BJ (cell line): ENCODE data around the gene NAV2. TPM values are rescaled to one million over a fixed set of nuclear protein-coding genes. Genes with fewer than 3 reads are reported as not detected.

Source experiments
- CTCF ChIA-PET: fragments of 350-600 bp; formaldehyde crosslinking; extraction: SDS; loops from one replicate; lab custom pipeline; 2021; ENCODE audit warnings: antibody characterized with exemption, inconsistent platforms; lab: Yijun Ruan, JAX
- POLR2A ChIA-PET: fragments of 300-600 bp; sonication (Branson Sonifier 250); formaldehyde crosslinking; extraction: SDS; loops from one replicate; lab custom pipeline; 2021; ENCODE audit warnings: antibody characterized with exemption; lab: Charles Lee
- DNase-seq: peaks from one replicate; pipeline ENCODE4 v3.0.0-alpha.2; 2011; ENCODE audit warnings: low read depth
- H3K27me3 ChIP-seq: 2 replicates; pipeline ENCODE4 v1.6.0; 2011; ENCODE audit warnings: low read length; ENCODE audit not compliant: control insufficient read depth, insufficient read depth
- H3K36me3 ChIP-seq: 2 replicates; pipeline ENCODE4 v1.5.1; 2011; ENCODE audit warnings: low read length; ENCODE audit not compliant: control insufficient read depth, insufficient read depth
- H3K4me3 ChIP-seq: 2 replicates; pipeline ENCODE4 v1.5.1; 2011; ENCODE audit warnings: low read depth, mild to moderate bottlenecking, control low read depth, low read length
- CTCF ChIP-seq: IDR thresholded peaks from 2 replicates; pipeline ENCODE4 v1.5.1; 2011; ENCODE audit warnings: low read depth, mild to moderate bottlenecking, control low read depth, inconsistent platforms, low read length, moderate library complexity; ENCODE audit not compliant: insufficient read depth
- polyA plus RNA-seq: library from polyadenylated mRNA; depleted of rRNA; stranded (reverse); fragments of >200 nt; gene quantifications from 2 replicates; pipeline ENCODE4 v1.2.3, GENCODE V29; 2011

NAV2 gene
- polyA plus RNA-seq, 1 experiment, result 6.1 TPM

- Histone ChIP-seq H3K36me3 (no peaks in the 10 kb centered on the region), H3K27me3 (peaks cover 80% of the 10 kb centered on the region), H3K4me3 (no peak overlapping the region)
- TF ChIP-seq CTCF, result no peak
- DNase-seq, result no peak
- CTCF ChIA-PET, result no interaction called here
- POLR2A ChIA-PET, result no interaction called here
These were observed 447.1 kb downstream of the NAV2 start for GRCh38 chr11:20159466-20160381.

DNA sequence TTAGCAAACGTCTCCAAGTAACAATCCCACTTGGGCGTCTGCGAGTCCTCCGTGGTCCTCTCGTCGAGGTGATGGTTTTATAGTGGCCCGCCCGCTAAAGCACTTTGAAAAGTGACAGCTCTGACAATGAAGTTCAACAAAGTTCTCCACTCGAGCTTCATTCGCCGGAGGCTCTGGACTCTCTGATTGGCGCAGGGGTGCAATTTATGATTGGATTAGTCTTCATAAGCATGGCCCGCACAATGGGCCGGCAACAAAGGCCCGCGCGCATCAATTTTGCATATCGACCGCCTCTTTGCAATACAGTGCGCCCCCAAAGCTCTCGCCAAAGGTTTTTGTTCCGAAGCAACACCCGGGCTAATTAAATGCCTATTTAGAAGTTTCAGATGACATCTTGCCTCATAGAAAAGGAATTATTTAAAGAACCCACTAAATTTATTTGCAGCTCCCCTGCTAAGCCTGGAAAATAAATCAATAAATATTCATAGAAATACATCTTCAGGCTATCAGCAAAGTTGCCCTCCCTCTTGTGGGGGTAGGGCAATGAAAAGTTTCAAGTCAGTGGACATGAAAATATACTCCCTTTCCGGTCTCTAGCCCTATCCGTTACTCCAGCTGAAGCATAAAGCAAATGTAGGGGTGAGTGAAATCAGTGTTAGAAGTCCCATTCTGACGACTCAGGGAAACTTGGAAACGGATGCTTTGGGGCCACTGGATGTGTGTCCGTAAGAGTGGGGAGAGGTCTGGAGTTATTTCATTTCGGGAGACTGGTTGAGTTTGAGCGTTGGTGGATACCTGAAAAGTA, 448.0 kb downstream of the NAV2 start, which contains the start of gene DBX1:
TSS of gene DBX1 (minus strand) at position 51 of the 805 bp plus-strand sequence. CDS start 151 bp downstream, outside the sequence.
- DNase-seq, result no peak
- no peak for TF ChIP-seq CTCF
- POLR2A ChIA-PET, result no interaction called here
- Histone ChIP-seq H3K4me3 (no peak within 1 kb of the TSS), H3K27me3 (peaks cover 83% of the 10 kb centered on the region), H3K36me3 (no peaks in the 10 kb centered on the region)
- CTCF ChIA-PET, result no interaction called here

DNA sequence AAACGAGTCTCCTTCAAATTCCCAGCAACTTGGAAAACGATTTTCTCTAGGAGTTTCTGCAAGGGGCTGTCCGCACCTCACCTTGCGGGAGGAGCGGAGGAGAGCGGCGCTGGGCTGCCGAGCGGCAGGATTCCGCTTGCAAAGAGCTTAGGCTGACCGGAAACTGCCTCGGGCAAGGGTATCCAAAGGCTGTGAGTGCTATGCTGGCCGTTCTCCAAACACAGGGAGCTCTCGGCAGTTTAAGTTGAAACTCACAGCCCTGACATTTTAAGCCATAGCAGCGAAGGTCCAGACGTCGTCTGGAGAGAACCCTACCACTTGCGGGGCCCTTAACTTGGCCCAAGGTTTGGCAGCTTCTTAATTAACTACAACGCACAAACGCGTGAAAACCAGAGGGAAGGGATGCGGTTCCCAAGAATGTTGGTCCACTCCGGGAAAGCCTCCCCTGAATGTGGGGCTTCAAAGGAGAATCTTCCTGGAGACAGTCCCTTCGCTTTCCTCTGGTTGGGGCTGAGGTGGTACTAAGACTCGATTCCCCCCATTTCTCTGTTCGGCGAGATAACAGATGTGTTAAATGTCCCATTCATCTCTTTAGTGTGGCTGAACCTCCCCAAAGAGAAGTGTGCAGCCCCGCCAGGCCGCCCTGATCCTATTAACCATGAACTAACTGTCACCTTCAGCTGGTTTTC, 448.7 kb downstream of the NAV2 start:
- ChIA-PET POLR2A (no interaction called here), CTCF (interaction anchor here (0.9 to 1.0 kb wide), 2 partner anchors 161 to 209 kb away, joined by 3 read pairs; no protein-coding TSS in a partner anchor)
- TF ChIP-seq CTCF, result no peak
- Histone ChIP-seq H3K4me3 (no peak overlapping the region), H3K27me3 (peaks cover 78% of the 10 kb centered on the region), H3K36me3 (no peaks in the 10 kb centered on the region)
- DNase-seq, result no peak

DNA sequence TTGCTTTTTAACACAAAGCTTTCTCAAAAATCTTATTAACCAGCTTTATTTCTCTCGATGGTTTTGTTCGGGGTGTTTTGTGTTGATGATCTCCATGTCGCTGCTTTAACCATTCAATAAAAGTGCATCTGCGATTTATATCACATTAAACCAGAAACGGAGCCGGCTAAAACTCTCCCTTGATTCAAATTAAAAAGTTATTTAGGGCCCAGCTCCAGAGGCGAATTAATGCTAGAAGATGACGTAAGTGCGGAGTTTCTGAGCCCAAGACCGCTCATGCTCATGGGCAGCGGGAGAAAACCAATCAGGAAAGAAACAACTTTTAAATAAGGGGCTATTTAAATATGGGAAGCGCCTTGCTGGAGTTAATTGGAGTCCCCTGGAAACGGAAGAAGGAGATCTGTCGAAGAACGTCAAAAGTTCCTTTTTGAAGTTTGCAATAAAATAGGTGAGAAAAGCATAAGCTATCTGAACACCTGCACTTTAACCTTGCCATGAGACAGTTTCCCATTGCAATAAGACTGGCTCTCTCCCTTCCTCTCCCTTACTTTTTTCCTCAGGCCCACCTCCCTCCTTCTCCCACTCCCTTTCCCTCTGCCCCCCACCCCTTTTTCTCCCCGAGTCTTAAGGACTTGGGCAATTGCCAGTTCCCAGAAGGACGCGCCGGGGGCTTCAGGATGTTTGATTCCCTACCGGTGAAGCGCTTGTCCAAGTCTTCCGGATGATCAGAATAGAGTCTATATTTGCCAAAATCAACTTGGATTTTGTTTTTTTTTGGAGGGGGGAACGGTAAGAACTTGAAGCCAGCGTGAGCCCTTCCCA, 449.5 kb downstream of the NAV2 start:
- no peak for TF ChIP-seq CTCF
- Histone ChIP-seq H3K4me3 (no peak overlapping the region), H3K36me3 (no peaks in the 10 kb centered on the region), H3K27me3 (peaks cover 71% of the 10 kb centered on the region)
- ChIA-PET POLR2A (no interaction called here), CTCF (interaction anchor here (0.9 to 1.0 kb wide), 2 partner anchors 160 to 210 kb away, joined by 3 read pairs; no protein-coding TSS in a partner anchor)
- no peak for DNase-seq
